GM12865 (cell line): ENCODE data around the gene DAD1.
"Not testable (repeated sequence)": the region's sequence is repeated elsewhere in the genome, so short reads cannot be mapped to it uniquely, and the experiment has no call there.

ENCODE experiments used
- DNase-seq: peaks from one replicate; pipeline ENCODE4 v3.0.0; 2010; ENCODE audit warnings: low read depth
- H3K4me3 ChIP-seq: 2 replicates; pipeline ENCODE4 v1.5.1; 2011; ENCODE audit warnings: mild to moderate bottlenecking, low read depth, low read length, control low read depth
- CTCF ChIP-seq: IDR thresholded peaks from 2 replicates; pipeline ENCODE4 v1.5.1; 2011; ENCODE audit warnings: low read length, control low read depth, low read depth, inconsistent platforms; ENCODE audit not compliant: insufficient read depth; ENCODE audit errors: missing control alignments

The DAD1 gene

GRCh38 chr14:22544881-22545420 lies 44.1 kb downstream of the DAD1 start:
- DNase-seq = no peak
- H3K4me3 ChIP-seq = no peak overlapping the region
- TF ChIP-seq CTCF = no peak

GRCh38 chr14:22544406-22544805 lies 44.6 kb downstream of the DAD1 start:
- no peak overlapping the region for H3K4me3 ChIP-seq
- no peak for DNase-seq
- TF ChIP-seq CTCF = no peak

- DNase-seq = not testable (repeated sequence)
Observed at GRCh38 chr14:22543570-22544357, 45.3 kb downstream of the DAD1 start.

GRCh38 chr14:22542360-22542759 lies 46.7 kb downstream of the DAD1 start:
- no peak for TF ChIP-seq CTCF
- no peak for DNase-seq
- H3K4me3 ChIP-seq = no peak overlapping the region

More at GRCh38 chr14:22543570-22544357, 45.3 kb downstream of the DAD1 start:
- not testable (repeated sequence) for H3K4me3 ChIP-seq

GRCh38 chr14:22541721-22542120 lies 47.3 kb downstream of the DAD1 start:
- DNase-seq = no peak
- H3K4me3 ChIP-seq = no peak overlapping the region
- TF ChIP-seq CTCF = no peak

DNA sequence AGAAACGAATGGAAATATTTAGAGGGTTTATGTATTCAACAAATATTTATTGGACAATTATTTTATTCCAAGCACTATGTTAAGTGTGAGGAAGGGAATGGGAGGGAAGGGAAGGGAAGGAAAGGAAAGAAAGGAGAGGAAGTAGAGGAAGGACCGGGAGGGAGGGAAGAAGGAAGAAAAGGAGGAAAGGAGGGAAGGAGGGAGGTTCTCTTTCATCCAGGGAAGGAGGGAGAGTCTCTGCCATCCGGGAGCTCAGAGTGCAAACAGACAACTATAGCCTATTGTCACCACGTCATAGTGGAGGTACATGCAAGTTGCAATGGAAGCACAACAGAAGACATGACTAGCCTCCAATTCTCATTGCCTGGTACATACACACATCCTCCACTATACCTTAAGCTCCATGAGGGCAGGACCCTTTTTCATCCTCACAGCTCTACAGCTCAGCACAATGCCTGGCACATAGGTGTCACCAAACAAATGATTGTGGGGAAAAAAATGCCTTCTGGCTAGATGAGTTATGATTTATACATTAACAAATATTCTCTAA lies 48.1 kb downstream of the DAD1 start:
- no peak for TF ChIP-seq CTCF

DNA sequence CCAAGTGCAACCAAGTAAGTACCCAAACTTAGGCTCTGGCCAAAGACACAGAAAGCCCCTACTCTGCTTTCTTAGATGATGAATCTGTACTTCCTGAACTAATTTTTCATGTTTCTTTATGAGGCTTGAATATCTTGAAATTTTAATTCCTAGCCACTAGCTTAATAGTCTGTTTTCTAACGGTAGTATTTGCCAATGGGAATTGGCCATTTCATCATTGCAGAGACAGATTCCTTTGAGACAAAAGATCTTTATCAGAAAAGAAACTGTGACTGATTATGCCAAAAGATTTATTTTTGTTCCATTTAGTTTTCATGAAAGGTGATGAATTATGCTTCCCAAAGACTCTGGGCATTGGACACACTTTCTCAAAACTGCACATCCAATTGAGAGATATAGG lies 48.7 kb downstream of the DAD1 start:
- no peak for TF ChIP-seq CTCF
- no peak overlapping the region for H3K4me3 ChIP-seq
- no peak for DNase-seq

More for the DNA sequence above, 48.1 kb downstream of the DAD1 start:
- H3K4me3 ChIP-seq = no peak overlapping the region
- no peak for DNase-seq
